Osteoblast (primary cell): Measurements from ENCODE around the gene SORL1. TPM values are rescaled to one million over a fixed set of nuclear protein-coding genes. Genes with fewer than 3 reads are reported as not detected.

ENCODE experiments used
- DNase-seq: peaks from one replicate; pipeline ENCODE4 v3.0.0; 2011; ENCODE audit warnings: low spot score, mixed read lengths; ENCODE audit not compliant: insufficient read length; ENCODE audit errors: missing footprints
- H2AFZ ChIP-seq: 2 replicates; pipeline ENCODE4 v1.6.0; 2011; ENCODE audit warnings: mild to moderate bottlenecking, low read length
- H3K27ac ChIP-seq: 2 replicates; pipeline ENCODE4 v1.5.1; 2011; ENCODE audit warnings: mild to moderate bottlenecking, low read depth, low read length, moderate library complexity
- H3K27me3 ChIP-seq: 2 replicates; pipeline ENCODE4 v1.6.0; 2012; ENCODE audit warnings: mild to moderate bottlenecking, control low read depth, inconsistent platforms, low read length, moderate library complexity; ENCODE audit not compliant: insufficient read depth
- H3K36me3 ChIP-seq: 2 replicates; pipeline ENCODE4 v1.5.1; 2011; ENCODE audit warnings: mild to moderate bottlenecking, low read length, control low read depth, moderate library complexity; ENCODE audit not compliant: insufficient read depth
- H3K4me1 ChIP-seq: 2 replicates; pipeline ENCODE4 v1.5.1; 2011; ENCODE audit warnings: mild to moderate bottlenecking, low read length, control low read depth, moderate library complexity; ENCODE audit not compliant: insufficient read depth
- H3K4me2 ChIP-seq: 2 replicates; pipeline ENCODE4 v1.6.0; 2011; ENCODE audit warnings: mild to moderate bottlenecking, low read length; ENCODE audit not compliant: insufficient read depth
- H3K4me3 ChIP-seq: fragments of 200-600 bp; sonication (generic); 3 replicates; pipeline ENCODE4 v1.5.1; 2012; ENCODE audit warnings: mild to moderate bottlenecking, low read length, inconsistent platforms; ENCODE audit not compliant: insufficient read depth
- H3K79me2 ChIP-seq: 2 replicates; pipeline ENCODE4 v1.6.0; 2012; ENCODE audit warnings: mild to moderate bottlenecking, low read length, control low read depth, inconsistent platforms; ENCODE audit not compliant: insufficient read depth
- H3K9me3 ChIP-seq: 2 replicates; pipeline ENCODE4 v1.5.1; 2011; ENCODE audit warnings: low read depth, low read length, control low read depth
- H4K20me1 ChIP-seq: 2 replicates; pipeline ENCODE4 v1.6.0; 2012; ENCODE audit warnings: mild to moderate bottlenecking, low read length, control low read depth; ENCODE audit not compliant: insufficient read depth
- CTCF ChIP-seq: IDR thresholded peaks from 2 replicates; pipeline ENCODE4 v1.5.1; 2011; ENCODE audit warnings: mild to moderate bottlenecking, low read depth, low read length, moderate library complexity; ENCODE audit errors: extremely low read depth
- total RNA-seq: library from RNA; depleted of rRNA; stranded (reverse); fragments of >200 nt; gene quantifications from 2 replicates; pipeline ENCODE4 v1.2.3, GENCODE V29; 2012

Gene SORL1
- total RNA-seq, 1 donor = 0.36 TPM

- DNase-seq = no peak
- peak; percentile 7 for TF ChIP-seq CTCF
- Histone ChIP-seq H3K4me3 (no peak overlapping the region), H3K4me2 (no peak overlapping the region), H3K27me3 (peaks cover 6% of the 10 kb centered on the region), H2AFZ (no peak overlapping the region), H3K9me3 (no peaks in the 10 kb centered on the region), H3K79me2 (no peaks in the 10 kb centered on the region), H3K4me1 (no peaks in the 10 kb centered on the region), H3K36me3 (no peaks in the 10 kb centered on the region), H4K20me1 (no peaks in the 10 kb centered on the region), H3K27ac (no peak overlapping the region)
Measured at GRCh38 chr11:121648306-121648705, 196.2 kb downstream of the SORL1 start.

GRCh38 chr11:121649798-121650197, 197.7 kb downstream of the SORL1 start:
- DNase-seq = no peak
- Histone ChIP-seq H3K4me3 (no peak overlapping the region), H3K27ac (no peak overlapping the region), H3K4me1 (peaks cover 2% of the 10 kb centered on the region), H4K20me1 (no peaks in the 10 kb centered on the region), H3K79me2 (no peaks in the 10 kb centered on the region), H3K4me2 (no peak overlapping the region), H3K9me3 (no peaks in the 10 kb centered on the region), H3K27me3 (no peaks in the 10 kb centered on the region), H2AFZ (no peak overlapping the region), H3K36me3 (no peaks in the 10 kb centered on the region)
- no peak for TF ChIP-seq CTCF

- no peak overlapping the region for H3K27ac ChIP-seq
- H3K9me3 ChIP-seq = no peaks in the 10 kb centered on the region
- no peak overlapping the region for H3K4me2 ChIP-seq
Measured at GRCh38 chr11:121650351-121651256, 198.5 kb downstream of the SORL1 start.

More at GRCh38 chr11:121650351-121651256, 198.5 kb downstream of the SORL1 start:
- Histone ChIP-seq H3K4me1 (peaks cover 8% of the 10 kb centered on the region), H3K36me3 (no peaks in the 10 kb centered on the region), H2AFZ (no peak overlapping the region), H3K27me3 (no peaks in the 10 kb centered on the region), H4K20me1 (no peaks in the 10 kb centered on the region), H3K4me3 (no peak overlapping the region), H3K79me2 (no peaks in the 10 kb centered on the region)
- peak; percentile 59 for DNase-seq
- TF ChIP-seq CTCF = no peak
